Karpas-422 (cell line): ENCODE results near the gene RUNX2. TPM values are rescaled to one million over a fixed set of nuclear protein-coding genes. Genes with fewer than 3 reads are reported as not detected.

ENCODE experiments used
- DNase-seq: peaks from one replicate; pipeline ENCODE4 v3.0.0-alpha.2; 2015
- H2AFZ ChIP-seq: fragments of 200-600 bp; sonication (generic); 2 replicates; pipeline ENCODE4 v1.6.1; 2014; ENCODE audit warnings: antibody characterized with exemption, low read length, mixed read lengths
- H3K27ac ChIP-seq: fragments of 200-600 bp; sonication (generic); 2 replicates; pipeline ENCODE4 v1.5.1; 2014; ENCODE audit warnings: mild to moderate bottlenecking, low read length, moderate library complexity
- H3K27me3 ChIP-seq: fragments of 200-600 bp; sonication (generic); 2 replicates; pipeline ENCODE4 v1.6.1; 2014; ENCODE audit warnings: low read length, mixed read lengths
- H3K36me3 ChIP-seq: fragments of 200-600 bp; sonication (generic); 2 replicates; pipeline ENCODE4 v1.6.1; 2014; ENCODE audit warnings: low read length, mixed read lengths; ENCODE audit not compliant: insufficient read depth
- H3K4me1 ChIP-seq: fragments of 200-600 bp; sonication (generic); 2 replicates; pipeline ENCODE4 v1.6.1; 2014; ENCODE audit warnings: mild to moderate bottlenecking, low read length, mixed read lengths
- H3K4me2 ChIP-seq: fragments of 200-600 bp; sonication (generic); 2 replicates; pipeline ENCODE4 v1.6.1; 2014; ENCODE audit warnings: low read length, low read depth, mild to moderate bottlenecking; ENCODE audit not compliant: poor library complexity, severe bottlenecking
- H3K4me3 ChIP-seq: fragments of 200-600 bp; sonication (generic); 2 replicates; pipeline ENCODE4 v1.5.1; 2014; ENCODE audit warnings: mild to moderate bottlenecking, antibody characterized with exemption, low read length, mixed read lengths
- H3K79me2 ChIP-seq: fragments of 200-600 bp; sonication (generic); 2 replicates; pipeline ENCODE4 v1.6.1; 2014; ENCODE audit warnings: mild to moderate bottlenecking, low read length, mixed read lengths
- H3K9ac ChIP-seq: fragments of 200-600 bp; sonication (generic); 2 replicates; pipeline ENCODE4 v1.6.0; 2014; ENCODE audit warnings: low read length
- H3K9me2 ChIP-seq: fragments of 200-600 bp; sonication (generic), shearing (Covaris generic); replicated peaks from 2 replicates; pipeline ENCODE4 v1.6.0; 2014; ENCODE audit warnings: mild to moderate bottlenecking, low read length, moderate library complexity; ENCODE audit not compliant: insufficient read depth
- H3K9me3 ChIP-seq: fragments of 300-700, 200-600 bp; sonication (generic); 2 replicates; pipeline ENCODE4 v1.6.1; 2014; ENCODE audit warnings: low read length, mixed read lengths
- H4K20me1 ChIP-seq: fragments of 200-600 bp; sonication (generic); 2 replicates; pipeline ENCODE4 v1.6.1; 2014; ENCODE audit warnings: mild to moderate bottlenecking, antibody characterized with exemption, low read length, low read depth; ENCODE audit not compliant: insufficient read depth
- total RNA-seq: library from RNA; depleted of rRNA; stranded (reverse); fragments of >200 nt; shearing (Covaris generic); gene quantifications from 2 replicates; pipeline ENCODE4 v1.2.3, GENCODE V29; 2014; ENCODE audit warnings: low replicate concordance

The RUNX2 gene
- total RNA-seq, 1 experiment from 2014 or later, result 0.19 TPM

GRCh38 chr6:45486736-45487135 lies 158.6 kb downstream of the RUNX2 start:
- Histone ChIP-seq H3K27me3 (no peaks in the 10 kb centered on the region), H4K20me1 (no peaks in the 10 kb centered on the region), H3K9ac (no peak overlapping the region), H3K27ac (no peak overlapping the region), H3K4me1 (no peaks in the 10 kb centered on the region), H3K79me2 (no peaks in the 10 kb centered on the region), H3K4me2 (no peak overlapping the region), H3K9me3 (no peaks in the 10 kb centered on the region), H3K9me2 (no peaks in the 10 kb centered on the region), H2AFZ (no peak overlapping the region), H3K36me3 (no peaks in the 10 kb centered on the region), H3K4me3 (no peak overlapping the region)
- DNase-seq, result no peak

GRCh38 chr6:45487645-45488044 lies 159.5 kb downstream of the RUNX2 start:
- no peaks in the 10 kb centered on the region for H3K4me1 ChIP-seq
- no peaks in the 10 kb centered on the region for H3K36me3 ChIP-seq
- no peaks in the 10 kb centered on the region for H3K9me3 ChIP-seq
- H3K9me2 ChIP-seq, result no peaks in the 10 kb centered on the region
- H3K79me2 ChIP-seq, result no peaks in the 10 kb centered on the region
- no peak overlapping the region for H2AFZ ChIP-seq
- H3K4me2 ChIP-seq, result no peak overlapping the region
- no peaks in the 10 kb centered on the region for H3K27me3 ChIP-seq
- no peak for DNase-seq
- H3K27ac ChIP-seq, result no peak overlapping the region
- no peaks in the 10 kb centered on the region for H4K20me1 ChIP-seq
- H3K4me3 ChIP-seq, result no peak overlapping the region
- H3K9ac ChIP-seq, result no peak overlapping the region

- H3K4me1 ChIP-seq, result no peaks in the 10 kb centered on the region
- no peak for DNase-seq
- no peak overlapping the region for H3K4me2 ChIP-seq
- H3K79me2 ChIP-seq, result no peaks in the 10 kb centered on the region
- H3K4me3 ChIP-seq, result no peak overlapping the region
- no peaks in the 10 kb centered on the region for H3K27me3 ChIP-seq
- no peaks in the 10 kb centered on the region for H3K36me3 ChIP-seq
- no peak overlapping the region for H2AFZ ChIP-seq
- no peaks in the 10 kb centered on the region for H3K9me2 ChIP-seq
- H3K9me3 ChIP-seq, result no peaks in the 10 kb centered on the region
- no peaks in the 10 kb centered on the region for H4K20me1 ChIP-seq
- H3K27ac ChIP-seq, result no peak overlapping the region
- H3K9ac ChIP-seq, result no peak overlapping the region
Observed at GRCh38 chr6:45488269-45488668, 160.1 kb downstream of the RUNX2 start.

DNA sequence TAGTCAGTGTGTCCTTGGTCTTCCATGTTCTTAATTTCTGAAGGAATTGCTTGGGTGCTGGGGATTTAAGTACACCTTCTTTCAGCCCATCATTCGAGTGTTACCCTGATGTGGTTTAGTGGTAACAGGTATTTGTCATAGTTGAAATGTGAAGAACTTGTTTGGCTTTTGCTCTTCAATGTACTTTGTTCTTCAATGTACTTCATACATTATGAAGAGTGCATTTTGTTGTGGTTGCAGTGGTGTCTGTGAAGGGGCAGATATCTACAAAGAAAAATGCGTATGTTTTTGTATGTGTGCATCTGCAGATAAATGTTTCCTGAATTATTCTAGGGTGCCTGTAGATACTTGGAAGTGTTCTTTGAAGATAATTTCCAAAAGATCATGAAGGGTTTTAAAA lies 160.8 kb downstream of the RUNX2 start:
- Histone ChIP-seq H2AFZ (no peak overlapping the region), H3K9me3 (no peaks in the 10 kb centered on the region), H3K4me2 (no peak overlapping the region), H3K4me1 (no peaks in the 10 kb centered on the region), H3K79me2 (no peaks in the 10 kb centered on the region), H3K36me3 (no peaks in the 10 kb centered on the region), H3K4me3 (no peak overlapping the region), H3K9me2 (no peaks in the 10 kb centered on the region), H4K20me1 (no peaks in the 10 kb centered on the region), H3K27me3 (no peaks in the 10 kb centered on the region), H3K9ac (no peak overlapping the region), H3K27ac (no peak overlapping the region)
- no peak for DNase-seq

DNA sequence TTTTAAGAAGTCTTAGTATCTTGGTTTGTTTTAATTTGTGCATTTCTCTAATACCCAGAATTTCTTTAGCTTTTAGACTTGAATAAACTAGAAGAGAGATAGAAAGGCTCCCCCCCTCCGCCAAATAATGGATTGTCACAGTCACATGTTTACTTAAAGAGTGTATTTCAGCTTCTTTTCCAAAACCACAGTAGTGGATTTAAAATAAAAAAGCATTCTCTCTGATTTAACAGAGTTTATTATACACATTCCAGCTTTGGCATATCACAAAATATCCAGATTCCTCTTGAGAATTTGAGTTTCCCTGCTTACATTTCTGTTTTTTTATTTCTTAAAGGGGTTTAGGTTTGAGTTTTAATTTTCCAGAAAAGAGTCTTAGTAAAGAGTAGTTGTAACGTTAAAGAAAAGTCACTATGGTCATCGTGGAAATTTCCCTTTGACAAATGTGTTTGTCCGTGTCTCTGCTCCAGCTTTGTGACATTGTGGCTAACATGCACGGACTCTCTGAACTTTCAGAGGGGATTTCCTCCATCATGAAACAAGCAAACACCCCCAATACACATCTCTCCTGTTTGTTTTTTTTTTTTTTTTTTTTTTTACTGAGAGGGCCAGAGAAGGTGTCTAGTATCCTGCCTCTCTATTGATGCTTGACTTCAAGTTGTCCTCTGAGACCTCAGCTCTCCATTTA lies 163.1 kb downstream of the RUNX2 start:
- H3K4me1 ChIP-seq, result no peaks in the 10 kb centered on the region
- DNase-seq, result no peak
- no peaks in the 10 kb centered on the region for H3K27me3 ChIP-seq
- no peak overlapping the region for H3K27ac ChIP-seq
- no peaks in the 10 kb centered on the region for H3K36me3 ChIP-seq
- no peaks in the 10 kb centered on the region for H3K79me2 ChIP-seq
- H4K20me1 ChIP-seq, result no peaks in the 10 kb centered on the region
- H2AFZ ChIP-seq, result no peak overlapping the region
- no peak overlapping the region for H3K9ac ChIP-seq
- H3K4me2 ChIP-seq, result no peak overlapping the region
- no peaks in the 10 kb centered on the region for H3K9me3 ChIP-seq
- no peaks in the 10 kb centered on the region for H3K9me2 ChIP-seq
- H3K4me3 ChIP-seq, result no peak overlapping the region

DNA sequence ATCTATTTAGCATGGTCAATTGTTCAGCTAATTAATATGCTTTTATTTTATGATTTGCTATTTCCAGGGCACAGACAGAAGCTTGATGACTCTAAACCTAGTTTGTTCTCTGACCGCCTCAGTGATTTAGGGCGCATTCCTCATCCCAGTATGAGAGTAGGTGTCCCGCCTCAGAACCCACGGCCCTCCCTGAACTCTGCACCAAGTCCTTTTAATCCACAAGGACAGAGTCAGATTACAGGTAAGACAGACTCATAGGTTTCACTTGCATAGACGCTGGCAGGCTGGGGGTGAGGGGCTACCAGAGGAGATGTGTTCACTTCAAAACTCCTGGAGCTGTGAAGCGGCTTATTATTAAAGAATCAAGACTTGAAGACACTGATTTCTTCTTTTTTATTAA lies 163.7 kb downstream of the RUNX2 start:
- Histone ChIP-seq H3K79me2 (no peaks in the 10 kb centered on the region), H4K20me1 (no peaks in the 10 kb centered on the region), H2AFZ (no peak overlapping the region), H3K36me3 (no peaks in the 10 kb centered on the region), H3K4me2 (no peak overlapping the region), H3K9me3 (no peaks in the 10 kb centered on the region), H3K27ac (no peak overlapping the region), H3K4me3 (no peak overlapping the region), H3K9me2 (no peaks in the 10 kb centered on the region), H3K27me3 (no peaks in the 10 kb centered on the region), H3K4me1 (no peaks in the 10 kb centered on the region), H3K9ac (no peak overlapping the region)
- DNase-seq, result no peak

DNA sequence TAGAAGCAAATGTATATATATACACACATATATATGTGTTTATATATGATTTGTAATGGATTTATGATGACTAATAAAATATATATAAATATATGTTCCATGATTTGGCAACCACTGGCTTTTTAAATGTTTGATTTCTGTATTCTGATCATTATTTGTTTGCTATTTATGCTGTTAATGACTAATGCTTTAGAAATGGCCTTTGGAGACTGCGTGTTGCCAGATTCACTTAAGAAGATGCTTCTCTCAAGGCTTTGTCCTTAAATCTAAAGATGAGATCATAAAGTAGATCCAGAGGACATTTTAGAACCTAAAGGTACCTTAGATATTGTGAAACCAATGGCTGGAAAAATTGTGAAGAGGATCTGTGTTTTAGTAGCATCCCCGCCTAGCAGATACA lies 165.6 kb downstream of the RUNX2 start:
- Histone ChIP-seq H3K27ac (no peak overlapping the region), H3K4me2 (no peak overlapping the region), H3K9ac (no peak overlapping the region), H3K4me3 (no peak overlapping the region), H3K36me3 (no peaks in the 10 kb centered on the region), H3K9me3 (no peaks in the 10 kb centered on the region), H3K27me3 (no peaks in the 10 kb centered on the region), H3K79me2 (no peaks in the 10 kb centered on the region), H3K9me2 (no peaks in the 10 kb centered on the region), H3K4me1 (no peaks in the 10 kb centered on the region), H2AFZ (no peak overlapping the region), H4K20me1 (no peaks in the 10 kb centered on the region)
- no peak for DNase-seq

DNA sequence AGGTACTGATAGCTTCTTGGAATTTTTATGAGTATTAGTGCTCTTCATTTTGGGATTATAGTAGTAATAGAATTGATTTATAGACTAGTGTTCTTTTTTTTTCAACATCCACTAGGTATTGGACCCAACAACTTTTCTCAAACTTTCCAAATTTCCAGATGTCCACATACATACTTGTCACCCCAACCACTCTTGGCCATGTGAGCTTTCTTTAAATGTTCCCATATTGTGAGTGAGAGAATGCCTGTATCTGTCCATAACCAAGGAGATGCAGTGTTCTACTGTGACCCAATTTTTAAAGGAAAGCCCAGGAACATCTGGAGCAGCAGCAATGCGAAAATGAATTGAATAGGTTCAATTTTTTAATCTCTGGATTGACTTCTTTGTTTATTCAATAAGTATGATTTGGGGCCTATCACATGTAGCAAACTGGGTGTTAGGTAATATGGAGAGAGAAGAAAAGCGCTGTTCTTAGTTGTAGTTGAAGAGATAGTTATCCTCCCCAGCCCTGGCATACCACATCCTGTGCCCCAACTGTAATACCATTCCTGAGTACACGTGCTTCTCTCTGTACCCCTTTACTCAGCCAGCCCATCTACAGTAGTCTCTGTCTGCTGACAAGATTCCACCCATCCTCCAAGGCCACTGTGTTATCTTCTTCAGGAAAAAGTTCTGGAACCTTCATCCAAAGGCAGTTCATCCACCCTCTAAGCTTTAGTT lies 166.4 kb downstream of the RUNX2 start:
- no peaks in the 10 kb centered on the region for H3K4me1 ChIP-seq
- no peak for DNase-seq

More for the DNA sequence above, 166.4 kb downstream of the RUNX2 start:
- H3K27me3 ChIP-seq, result no peaks in the 10 kb centered on the region
- no peaks in the 10 kb centered on the region for H3K36me3 ChIP-seq
- no peaks in the 10 kb centered on the region for H3K9me3 ChIP-seq
- no peak overlapping the region for H3K4me2 ChIP-seq
- H3K4me3 ChIP-seq, result no peak overlapping the region
- H2AFZ ChIP-seq, result no peak overlapping the region
- H3K9ac ChIP-seq, result no peak overlapping the region
- no peaks in the 10 kb centered on the region for H3K79me2 ChIP-seq
- no peaks in the 10 kb centered on the region for H3K9me2 ChIP-seq
- H3K27ac ChIP-seq, result no peak overlapping the region
- H4K20me1 ChIP-seq, result no peaks in the 10 kb centered on the region
